Measurements from ENCODE around the gene PHC2. TPM values are rescaled to one million over a fixed set of nuclear protein-coding genes. Genes with fewer than 3 reads are reported as not detected.

PHC2 gene
- total and polyA plus RNA-seq, 2 of the 13 experiments (the other 11 are each of a cell fraction or from before 2014, with no cell fraction given), result 52.5 to 84.9 TPM

DNA sequence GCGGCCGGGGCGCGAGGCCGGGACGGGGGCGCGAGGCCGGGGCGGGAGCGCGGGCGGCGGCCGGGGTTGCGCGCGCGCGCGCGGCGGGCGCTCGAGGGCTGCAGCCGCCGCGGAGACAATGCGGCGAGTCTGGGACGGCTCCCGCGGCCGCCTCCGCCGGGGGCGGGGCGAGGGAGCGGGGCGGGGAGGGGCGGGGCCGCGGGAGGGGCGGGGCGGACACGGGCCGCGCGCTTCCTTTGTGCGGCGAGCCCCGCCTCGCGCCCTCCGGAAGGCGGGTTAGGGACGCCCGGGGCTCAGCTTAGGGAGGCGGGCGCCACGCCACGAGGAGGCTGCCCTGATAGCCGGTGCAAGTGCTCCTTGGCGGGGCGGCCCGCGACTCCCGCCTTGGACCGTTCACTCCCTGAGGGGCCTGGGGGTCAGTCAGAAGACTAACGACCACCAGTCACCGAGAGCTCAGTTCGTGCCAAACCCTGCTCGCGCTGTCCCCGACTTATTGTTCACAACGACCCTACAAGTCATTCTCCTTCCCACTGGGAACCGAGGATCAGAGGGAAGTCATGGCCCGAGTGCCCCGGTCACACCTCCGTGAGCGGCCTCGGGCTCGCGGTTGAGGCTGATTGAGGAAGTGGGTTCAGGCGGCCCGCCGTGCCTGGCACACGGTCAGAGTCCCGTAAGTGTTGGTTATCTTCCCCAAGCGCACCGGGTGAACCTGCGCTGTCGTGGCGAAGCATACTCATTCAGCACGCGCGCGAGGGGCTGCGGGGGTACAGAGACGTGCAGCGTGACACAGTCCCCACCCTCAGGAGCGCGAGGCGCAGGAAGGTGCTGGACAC, 80.9 kb downstream of the PHC2 start (continued):
- TF ChIP-seq ZNF549 (CRISPR knock-in tag; IDR thresholded peaks at IDR 0.05) (no peak), ZNF816 (CRISPR knock-in tag; IDR thresholded peaks at IDR 0.05; ENCODE audit: borderline replicate concordance) (no peak), ARNT2 (CRISPR knock-in tag; IDR thresholded peaks at IDR 0.05; ENCODE audit: low read depth) (no peak; the same call in 1 of the 2 replicates), ZNF567 (CRISPR knock-in tag; IDR thresholded peaks at IDR 0.05; ENCODE audit: borderline replicate concordance) (no peak), ZNF614 (CRISPR knock-in tag; IDR thresholded peaks at IDR 0.05; ENCODE audit: borderline replicate concordance) (peak; percentile 34; the same call in 1 of the 2 replicates), CREM (IDR thresholded peaks at IDR 0.05) (no peak), CREM (CRISPR knock-in tag; IDR thresholded peaks at IDR 0.05) (no peak), GZF1 (CRISPR knock-in tag; IDR thresholded peaks at IDR 0.05) (peak; percentile 66; the same call in 1 of the 2 replicates), EED (CRISPR knock-in tag; IDR thresholded peaks at IDR 0.05) (peak; percentile 42; the same call in 1 of the 2 replicates), ZSCAN31 (CRISPR knock-in tag; IDR thresholded peaks at IDR 0.05; ENCODE audit: low read depth) (peak; percentile 75), ZNF629 (CRISPR knock-in tag; conservative IDR thresholded peaks at IDR 0.05) (0 out of 2 replicates have a peak, but pooled peaks have one; percentile 24), ZNF841 (CRISPR knock-in tag; IDR thresholded peaks at IDR 0.05; ENCODE audit: borderline replicate concordance) (no peak), ZBTB7B (CRISPR knock-in tag; IDR thresholded peaks at IDR 0.05) (no peak), TEAD3 (CRISPR knock-in tag; optimal IDR thresholded peaks at IDR 0.05; ENCODE audit: borderline replicate concordance) (no peak), JDP2 (CRISPR knock-in tag; IDR thresholded peaks at IDR 0.05; ENCODE audit: borderline replicate concordance) (no peak), ZNF792 (CRISPR knock-in tag; IDR thresholded peaks at IDR 0.05) (peak; percentile 44; the same call in 1 of the 2 replicates), ZFYVE20 (CRISPR knock-in tag; IDR thresholded peaks at IDR 0.05; ENCODE audit: borderline replicate concordance, low read depth) (0 out of 2 replicates have a peak, but pooled peaks have one; percentile 36), RFX1 (IDR thresholded peaks at IDR 0.05) (no peak)
- TF ChIP-seq, protein P1, sequence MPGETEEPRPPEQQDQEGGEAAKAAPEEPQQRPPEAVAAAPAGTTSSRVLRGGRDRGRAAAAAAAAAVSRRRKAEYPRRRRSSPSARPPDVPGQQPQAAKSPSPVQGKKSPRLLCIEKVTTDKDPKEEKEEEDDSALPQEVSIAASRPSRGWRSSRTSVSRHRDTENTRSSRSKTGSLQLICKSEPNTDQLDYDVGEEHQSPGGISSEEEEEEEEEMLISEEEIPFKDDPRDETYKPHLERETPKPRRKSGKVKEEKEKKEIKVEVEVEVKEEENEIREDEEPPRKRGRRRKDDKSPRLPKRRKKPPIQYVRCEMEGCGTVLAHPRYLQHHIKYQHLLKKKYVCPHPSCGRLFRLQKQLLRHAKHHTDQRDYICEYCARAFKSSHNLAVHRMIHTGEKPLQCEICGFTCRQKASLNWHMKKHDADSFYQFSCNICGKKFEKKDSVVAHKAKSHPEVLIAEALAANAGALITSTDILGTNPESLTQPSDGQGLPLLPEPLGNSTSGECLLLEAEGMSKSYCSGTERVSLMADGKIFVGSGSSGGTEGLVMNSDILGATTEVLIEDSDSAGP (CRISPR knock-in tag; IDR thresholded peaks at IDR 0.05; ENCODE audit: borderline replicate concordance), result peak; percentile 72; the same call in 1 of the 2 replicates
- TF ChIP-seq, protein P2, sequence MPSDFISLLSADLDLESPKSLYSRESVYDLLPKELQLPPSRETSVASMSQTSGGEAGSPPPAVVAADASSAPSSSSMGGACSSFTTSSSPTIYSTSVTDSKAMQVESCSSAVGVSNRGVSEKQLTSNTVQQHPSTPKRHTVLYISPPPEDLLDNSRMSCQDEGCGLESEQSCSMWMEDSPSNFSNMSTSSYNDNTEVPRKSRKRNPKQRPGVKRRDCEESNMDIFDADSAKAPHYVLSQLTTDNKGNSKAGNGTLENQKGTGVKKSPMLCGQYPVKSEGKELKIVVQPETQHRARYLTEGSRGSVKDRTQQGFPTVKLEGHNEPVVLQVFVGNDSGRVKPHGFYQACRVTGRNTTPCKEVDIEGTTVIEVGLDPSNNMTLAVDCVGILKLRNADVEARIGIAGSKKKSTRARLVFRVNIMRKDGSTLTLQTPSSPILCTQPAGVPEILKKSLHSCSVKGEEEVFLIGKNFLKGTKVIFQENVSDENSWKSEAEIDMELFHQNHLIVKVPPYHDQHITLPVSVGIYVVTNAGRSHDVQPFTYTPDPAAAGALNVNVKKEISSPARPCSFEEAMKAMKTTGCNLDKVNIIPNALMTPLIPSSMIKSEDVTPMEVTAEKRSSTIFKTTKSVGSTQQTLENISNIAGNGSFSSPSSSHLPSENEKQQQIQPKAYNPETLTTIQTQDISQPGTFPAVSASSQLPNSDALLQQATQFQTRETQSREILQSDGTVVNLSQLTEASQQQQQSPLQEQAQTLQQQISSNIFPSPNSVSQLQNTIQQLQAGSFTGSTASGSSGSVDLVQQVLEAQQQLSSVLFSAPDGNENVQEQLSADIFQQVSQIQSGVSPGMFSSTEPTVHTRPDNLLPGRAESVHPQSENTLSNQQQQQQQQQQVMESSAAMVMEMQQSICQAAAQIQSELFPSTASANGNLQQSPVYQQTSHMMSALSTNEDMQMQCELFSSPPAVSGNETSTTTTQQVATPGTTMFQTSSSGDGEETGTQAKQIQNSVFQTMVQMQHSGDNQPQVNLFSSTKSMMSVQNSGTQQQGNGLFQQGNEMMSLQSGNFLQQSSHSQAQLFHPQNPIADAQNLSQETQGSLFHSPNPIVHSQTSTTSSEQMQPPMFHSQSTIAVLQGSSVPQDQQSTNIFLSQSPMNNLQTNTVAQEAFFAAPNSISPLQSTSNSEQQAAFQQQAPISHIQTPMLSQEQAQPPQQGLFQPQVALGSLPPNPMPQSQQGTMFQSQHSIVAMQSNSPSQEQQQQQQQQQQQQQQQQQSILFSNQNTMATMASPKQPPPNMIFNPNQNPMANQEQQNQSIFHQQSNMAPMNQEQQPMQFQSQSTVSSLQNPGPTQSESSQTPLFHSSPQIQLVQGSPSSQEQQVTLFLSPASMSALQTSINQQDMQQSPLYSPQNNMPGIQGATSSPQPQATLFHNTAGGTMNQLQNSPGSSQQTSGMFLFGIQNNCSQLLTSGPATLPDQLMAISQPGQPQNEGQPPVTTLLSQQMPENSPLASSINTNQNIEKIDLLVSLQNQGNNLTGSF (CRISPR knock-in tag; IDR thresholded peaks at IDR 0.05), result peak; percentile 61; the same call in 1 of the 2 replicates
- TF ChIP-seq, protein P3, sequence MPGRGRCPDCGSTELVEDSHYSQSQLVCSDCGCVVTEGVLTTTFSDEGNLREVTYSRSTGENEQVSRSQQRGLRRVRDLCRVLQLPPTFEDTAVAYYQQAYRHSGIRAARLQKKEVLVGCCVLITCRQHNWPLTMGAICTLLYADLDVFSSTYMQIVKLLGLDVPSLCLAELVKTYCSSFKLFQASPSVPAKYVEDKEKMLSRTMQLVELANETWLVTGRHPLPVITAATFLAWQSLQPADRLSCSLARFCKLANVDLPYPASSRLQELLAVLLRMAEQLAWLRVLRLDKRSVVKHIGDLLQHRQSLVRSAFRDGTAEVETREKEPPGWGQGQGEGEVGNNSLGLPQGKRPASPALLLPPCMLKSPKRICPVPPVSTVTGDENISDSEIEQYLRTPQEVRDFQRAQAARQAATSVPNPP (CRISPR knock-in tag; IDR thresholded peaks at IDR 0.05), result 0 out of 2 replicates have a peak, but pooled peaks have one; percentile 48
- TF ChIP-seq, protein P4, sequence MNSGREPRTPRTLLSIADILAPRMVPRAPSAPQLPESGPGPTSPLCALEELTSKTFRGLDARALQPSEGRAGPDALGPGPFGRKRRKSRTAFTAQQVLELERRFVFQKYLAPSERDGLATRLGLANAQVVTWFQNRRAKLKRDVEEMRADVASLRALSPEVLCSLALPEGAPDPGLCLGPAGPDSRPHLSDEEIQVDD (CRISPR knock-in tag; IDR thresholded peaks at IDR 0.05; ENCODE audit: borderline replicate concordance), result peak; percentile 68; the same call in 1 of the 2 replicates

All from HepG2 (cell line).